NOMO-1 treated with DMSO at 0.1 percent for 48 hours (cell line): ENCODE measurements around the gene FMN2.

Experiments used
- DNase-seq: peaks from one replicate; lab custom pipeline; 2025; ENCODE audit not compliant: unreplicated experiment; lab: John Stamatoyannopoulos, UW

Gene FMN2

GRCh38 chr1:240096974-240097373, 5.3 kb downstream of the FMN2 start:
- DNase-seq: no peak

- DNase-seq: no peak
These were observed 6.9 kb downstream of the FMN2 start for GRCh38 chr1:240098534-240098933.

- no peak for DNase-seq
These were observed 7.6 kb downstream of the FMN2 start for GRCh38 chr1:240099329-240099728.

- no peak for DNase-seq
These were observed 8.1 kb downstream of the FMN2 start for GRCh38 chr1:240099748-240100147.

- DNase-seq: no peak
These were observed 8.8 kb downstream of the FMN2 start for GRCh38 chr1:240100371-240100934.

- DNase-seq: no peak
These were observed 9.6 kb downstream of the FMN2 start for GRCh38 chr1:240101306-240101705.

- DNase-seq: no peak
These were observed 10.1 kb downstream of the FMN2 start for GRCh38 chr1:240101737-240102136.

GRCh38 chr1:240104672-240105071, 13.0 kb downstream of the FMN2 start:
- DNase-seq: no peak

- no peak for DNase-seq
These were observed 15.5 kb downstream of the FMN2 start for GRCh38 chr1:240107058-240107684.

- no peak for DNase-seq
These were observed 17.4 kb downstream of the FMN2 start for GRCh38 chr1:240109130-240109529.

GRCh38 chr1:240109920-240110636, 18.4 kb downstream of the FMN2 start:
- no peak for DNase-seq

GRCh38 chr1:240111558-240111957, 19.9 kb downstream of the FMN2 start:
- DNase-seq: no peak

GRCh38 chr1:240114222-240114621, 22.5 kb downstream of the FMN2 start:
- no peak for DNase-seq

GRCh38 chr1:240115831-240116230, 24.1 kb downstream of the FMN2 start:
- no peak for DNase-seq

GRCh38 chr1:240116831-240117769, 25.4 kb downstream of the FMN2 start:
- DNase-seq: no peak

GRCh38 chr1:240117930-240118329, 26.2 kb downstream of the FMN2 start:
- no peak for DNase-seq

- DNase-seq: no peak
These were observed 31.2 kb downstream of the FMN2 start for GRCh38 chr1:240122639-240123613.

- DNase-seq: no peak
These were observed 35.1 kb downstream of the FMN2 start for GRCh38 chr1:240126821-240127220.

- no peak for DNase-seq
These were observed 36.7 kb downstream of the FMN2 start for GRCh38 chr1:240128366-240128765.

GRCh38 chr1:240134113-240134512, 42.4 kb downstream of the FMN2 start:
- DNase-seq: no peak
